Activated CD8-positive, alpha-beta T cell treated with anti-CD3 and anti-CD28 coated beads for 36 hours (primary cell): ENCODE results near the gene DGKG. TPM values are rescaled to one million over a fixed set of nuclear protein-coding genes. Genes with fewer than 3 reads are reported as not detected.

Experiments
- ATAC-seq: fragments of 200-7000 bp; cut with Tn5 transposase; one replicate; pipeline ENCODE4 v1.10.0; 2021; ENCODE audit warnings: mild to moderate bottlenecking, moderate library complexity
- CTCF ChIA-PET: fragments of 350-600 bp; sonication (Branson Sonifier 250); formaldehyde crosslinking; loops from one replicate; lab custom pipeline; 2021; ENCODE audit warnings: antibody characterized with exemption; lab: Charles Lee
- POLR2A ChIA-PET: fragments of 350-600 bp; sonication (Branson Sonifier 250); formaldehyde crosslinking; loops from one replicate; lab custom pipeline; 2021; ENCODE audit warnings: antibody characterized with exemption; lab: Charles Lee
- DNase-seq: peaks from one replicate; pipeline ENCODE4 v3.0.0-alpha.2; 2020
- H3K27ac Mint-ChIP-seq: one replicate; pipeline ENCODE4 v1.8.0; 2021; ENCODE audit warnings: mild to moderate bottlenecking, mixed read lengths
- H3K27me3 Mint-ChIP-seq: one replicate; pipeline ENCODE4 v1.8.0; 2021; ENCODE audit warnings: mixed read lengths
- H3K36me3 Mint-ChIP-seq: one replicate; pipeline ENCODE4 v1.8.0; 2021; ENCODE audit warnings: low read depth, mixed read lengths
- H3K4me1 Mint-ChIP-seq: one replicate; pipeline ENCODE4 v1.8.0; 2021; ENCODE audit warnings: low read depth, mixed read lengths
- H3K4me3 Mint-ChIP-seq: one replicate; pipeline ENCODE4 v1.8.0; 2021; ENCODE audit warnings: mild to moderate bottlenecking, moderate library complexity, mixed read lengths
- H3K9me3 Mint-ChIP-seq: one replicate; pipeline ENCODE4 v1.8.0; 2021; ENCODE audit warnings: mixed read lengths
- CTCF ChIP-seq: fragments of 200-600 bp; IDR thresholded peaks from one replicate; pipeline ENCODE4 v1.8.0; 2022; ENCODE audit warnings: antibody characterized with exemption, mild to moderate bottlenecking
- intact Hi-C: fragments of 100-400 bp; cut with micrococcal nuclease; formaldehyde crosslinking; loops from one replicate; pipeline ENCODE4 v1.10.0; 2022
- total RNA-seq, 2 experiments: library from RNA; stranded (reverse); gene quantifications; one replicate each; pipeline ENCODE4 v1.2.3, GENCODE V29; 2021

DGKG gene
- total RNA-seq, 2 experiments from 2014 or later = 0.18 to 0.36 TPM

GRCh38 chr3:186361246-186361761, 730 bp downstream of the DGKG start:
- H3K27me3 Mint-ChIP-seq = peaks cover 52% of the 10 kb centered on the region
- peaks cover 8% of the 10 kb centered on the region for H3K4me1 Mint-ChIP-seq
- peak overlapping the region; percentile 20 for H3K4me3 Mint-ChIP-seq
- DNase-seq (no peak), ATAC-seq (no peak)
- H3K9me3 Mint-ChIP-seq = no peaks in the 10 kb centered on the region
- ChIA-PET CTCF (interaction anchor here (1.7 kb wide), 1 partner anchor 179 kb away, joined by 5 read pairs; no protein-coding TSS in a partner anchor), POLR2A (interaction anchor here (0.7 to 1.1 kb wide), 2 partner anchors 8 to 718 kb away, joined by 3 to 5 read pairs; no protein-coding TSS in a partner anchor)
- no peaks in the 10 kb centered on the region for H3K36me3 Mint-ChIP-seq
- intact Hi-C loops = no loop called here
- TF ChIP-seq CTCF = no peak
- H3K27ac Mint-ChIP-seq = no peak overlapping the region

- no peak for DNase-seq
- ATAC-seq = no peak
- peaks cover 55% of the 10 kb centered on the region for H3K27me3 Mint-ChIP-seq
- ChIA-PET CTCF (interaction anchor here (1.7 kb wide), 1 partner anchor 179 kb away, joined by 5 read pairs; no protein-coding TSS in a partner anchor), POLR2A (interaction anchor here (0.7 kb wide), 1 partner anchor 717 kb away, joined by 3 read pairs; no protein-coding TSS in a partner anchor)
- H3K36me3 Mint-ChIP-seq = no peaks in the 10 kb centered on the region
- H3K4me1 Mint-ChIP-seq = peaks cover 8% of the 10 kb centered on the region
- no peak overlapping the region for H3K27ac Mint-ChIP-seq
- intact Hi-C loops = no loop called here
- no peak overlapping the region for H3K4me3 Mint-ChIP-seq
- TF ChIP-seq CTCF = no peak
- H3K9me3 Mint-ChIP-seq = no peaks in the 10 kb centered on the region
These were observed 1.3 kb downstream of the DGKG start for GRCh38 chr3:186360779-186361178.

- H3K36me3 Mint-ChIP-seq = no peaks in the 10 kb centered on the region
- intact Hi-C loops = no loop called here
- TF ChIP-seq CTCF = no peak
- peaks cover 47% of the 10 kb centered on the region for H3K27me3 Mint-ChIP-seq
- ChIA-PET POLR2A (no interaction called here), CTCF (no interaction called here)
- no peak for DNase-seq
- no peak for ATAC-seq
- no peaks in the 10 kb centered on the region for H3K9me3 Mint-ChIP-seq
- no peak overlapping the region for H3K4me3 Mint-ChIP-seq
- H3K27ac Mint-ChIP-seq = no peak overlapping the region
- peaks cover 8% of the 10 kb centered on the region for H3K4me1 Mint-ChIP-seq
These were observed 3.0 kb downstream of the DGKG start for GRCh38 chr3:186359078-186359477.

- no peak for TF ChIP-seq CTCF
- DNase-seq (no peak), ATAC-seq (no peak)
- Mint-ChIP-seq H3K27me3 (peaks cover 27% of the 10 kb centered on the region), H3K27ac (no peak overlapping the region), H3K4me3 (no peak overlapping the region), H3K4me1 (peaks cover 4% of the 10 kb centered on the region), H3K36me3 (no peaks in the 10 kb centered on the region), H3K9me3 (no peaks in the 10 kb centered on the region)
- intact Hi-C loops = no loop called here
- POLR2A ChIA-PET = no interaction called here
- CTCF ChIA-PET = no interaction called here
These were observed 5.9 kb downstream of the DGKG start for GRCh38 chr3:186356152-186356551.

- Mint-ChIP-seq H3K9me3 (no peaks in the 10 kb centered on the region), H3K4me1 (no peaks in the 10 kb centered on the region), H3K27me3 (peaks cover 16% of the 10 kb centered on the region), H3K27ac (no peak overlapping the region), H3K36me3 (no peaks in the 10 kb centered on the region), H3K4me3 (no peak overlapping the region)
- POLR2A ChIA-PET = interaction anchor here (1.5 kb wide), 1 partner anchor 8 kb away, joined by 5 read pairs; the partner anchor contains the start of gene DGKG
- no peak for ATAC-seq
- intact Hi-C loops = no loop called here
- CTCF ChIA-PET = no interaction called here
- no peak for TF ChIP-seq CTCF
- no peak for DNase-seq
These were observed 7.9 kb downstream of the DGKG start for GRCh38 chr3:186354100-186354499.
